ENCODE measurements around the gene ANKRD37.

ANKRD37 gene, protein sequence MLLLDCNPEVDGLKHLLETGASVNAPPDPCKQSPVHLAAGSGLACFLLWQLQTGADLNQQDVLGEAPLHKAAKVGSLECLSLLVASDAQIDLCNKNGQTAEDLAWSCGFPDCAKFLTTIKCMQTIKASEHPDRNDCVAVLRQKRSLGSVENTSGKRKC
- long read RNA-seq, partial matches to known transcripts, result 0 of 4 reads
- long read RNA-seq, other reads (novel, unspliced or antisense), result 3 of 4 reads

DNA sequence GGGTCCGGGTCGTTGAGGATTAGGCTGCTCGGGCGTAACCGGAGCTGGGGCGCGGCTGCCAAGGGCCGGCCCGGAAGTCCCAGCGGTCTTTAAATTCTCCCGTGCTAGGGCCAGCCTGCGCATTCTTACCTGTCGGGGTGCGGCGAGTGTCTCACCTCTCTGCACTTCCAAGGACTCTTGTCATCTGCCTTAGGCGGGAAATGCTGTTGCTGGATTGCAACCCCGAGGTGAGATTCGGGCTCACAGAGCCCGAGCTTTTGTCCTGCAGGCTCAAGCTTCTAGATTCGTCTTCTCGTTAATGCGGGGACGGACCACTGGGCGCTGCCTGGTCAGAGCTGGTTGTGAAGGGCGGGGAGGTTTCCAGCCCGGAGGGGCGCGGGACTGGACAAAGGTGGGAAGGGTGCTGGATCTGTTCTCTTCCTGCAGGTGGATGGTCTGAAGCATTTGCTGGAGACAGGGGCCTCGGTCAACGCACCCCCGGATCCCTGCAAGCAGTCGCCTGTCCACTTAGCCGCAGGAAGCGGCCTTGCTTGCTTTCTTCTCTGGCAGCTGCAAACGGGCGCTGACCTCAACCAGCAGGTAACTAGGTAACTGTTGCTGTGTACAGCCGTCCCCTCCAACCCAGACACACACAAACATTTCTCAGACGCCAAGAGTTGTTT is at the start of gene ANKRD37:
ANKRD37 (plus strand) TSS at position 118 of the 662 bp plus-strand sequence; CDS start at position 201, 83 bp downstream.
- H3K27me3 ChIP-seq (ENCODE audit: insufficient read depth, poor library complexity, severe bottlenecking), result no peaks in the 10 kb centered on the region
- peak within 1 kb of the TSS; percentile 70 for H3K27ac ChIP-seq (replicated peaks)
- DNase-seq (ENCODE audit: low read depth in 1 of 2, low spot score in 1 of 2), result no peak
- peak within 1 kb of the TSS; percentile 87 for H3K4me3 ChIP-seq (replicated peaks; ENCODE audit: insufficient read depth, low read length)
- TF ChIP-seq POLR2AphosphoS5 (IDR thresholded peaks at IDR 0.05; ENCODE audit: low read depth) (no peak), SPI1 (IDR thresholded peaks at IDR 0.05; ENCODE audit: borderline replicate concordance, low read depth) (no peak), GABPA (IDR thresholded peaks at IDR 0.05; ENCODE audit: low read depth) (no peak)
- TF ChIP-seq, protein P1, sequence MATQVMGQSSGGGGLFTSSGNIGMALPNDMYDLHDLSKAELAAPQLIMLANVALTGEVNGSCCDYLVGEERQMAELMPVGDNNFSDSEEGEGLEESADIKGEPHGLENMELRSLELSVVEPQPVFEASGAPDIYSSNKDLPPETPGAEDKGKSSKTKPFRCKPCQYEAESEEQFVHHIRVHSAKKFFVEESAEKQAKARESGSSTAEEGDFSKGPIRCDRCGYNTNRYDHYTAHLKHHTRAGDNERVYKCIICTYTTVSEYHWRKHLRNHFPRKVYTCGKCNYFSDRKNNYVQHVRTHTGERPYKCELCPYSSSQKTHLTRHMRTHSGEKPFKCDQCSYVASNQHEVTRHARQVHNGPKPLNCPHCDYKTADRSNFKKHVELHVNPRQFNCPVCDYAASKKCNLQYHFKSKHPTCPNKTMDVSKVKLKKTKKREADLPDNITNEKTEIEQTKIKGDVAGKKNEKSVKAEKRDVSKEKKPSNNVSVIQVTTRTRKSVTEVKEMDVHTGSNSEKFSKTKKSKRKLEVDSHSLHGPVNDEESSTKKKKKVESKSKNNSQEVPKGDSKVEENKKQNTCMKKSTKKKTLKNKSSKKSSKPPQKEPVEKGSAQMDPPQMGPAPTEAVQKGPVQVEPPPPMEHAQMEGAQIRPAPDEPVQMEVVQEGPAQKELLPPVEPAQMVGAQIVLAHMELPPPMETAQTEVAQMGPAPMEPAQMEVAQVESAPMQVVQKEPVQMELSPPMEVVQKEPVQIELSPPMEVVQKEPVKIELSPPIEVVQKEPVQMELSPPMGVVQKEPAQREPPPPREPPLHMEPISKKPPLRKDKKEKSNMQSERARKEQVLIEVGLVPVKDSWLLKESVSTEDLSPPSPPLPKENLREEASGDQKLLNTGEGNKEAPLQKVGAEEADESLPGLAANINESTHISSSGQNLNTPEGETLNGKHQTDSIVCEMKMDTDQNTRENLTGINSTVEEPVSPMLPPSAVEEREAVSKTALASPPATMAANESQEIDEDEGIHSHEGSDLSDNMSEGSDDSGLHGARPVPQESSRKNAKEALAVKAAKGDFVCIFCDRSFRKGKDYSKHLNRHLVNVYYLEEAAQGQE (IDR thresholded peaks at IDR 0.05; ENCODE audit: insufficient replicate concordance, low read depth), result peak; percentile 41

DNA sequence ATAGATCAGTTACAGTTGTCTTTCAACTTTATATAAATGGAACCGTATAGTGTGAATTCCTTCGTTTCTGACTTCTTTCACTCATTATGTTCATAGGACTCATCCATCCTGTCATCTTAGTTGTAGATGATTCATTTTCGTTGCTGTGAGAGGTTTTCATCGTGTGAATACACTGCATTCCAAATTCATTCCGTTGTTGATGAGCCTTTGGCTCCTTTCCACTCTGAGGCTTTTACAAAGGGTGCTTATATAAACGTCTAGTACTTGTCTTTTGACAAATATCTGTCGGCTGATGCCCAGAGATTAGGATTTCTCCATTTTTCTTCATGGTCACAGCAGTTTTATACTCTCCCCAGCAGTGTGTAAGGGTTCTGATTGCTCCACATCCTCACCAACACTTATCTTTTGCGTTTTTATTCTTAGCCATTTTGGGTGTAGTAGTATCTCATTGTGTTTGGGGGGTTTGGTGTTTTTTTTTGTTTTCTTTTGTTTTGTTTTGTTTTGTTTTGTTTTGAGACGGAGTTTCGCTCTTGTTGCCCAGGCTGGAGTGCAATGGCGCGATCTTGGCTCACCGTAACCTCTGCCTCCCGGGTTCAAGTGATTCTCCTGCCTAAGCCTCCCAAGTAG is 49.6 kb upstream of the ANKRD37 start:
- no peak for DNase-seq (ENCODE audit: low read depth in 1 of 2, low spot score in 1 of 2)
- Histone ChIP-seq H3K4me3 (replicated peaks; ENCODE audit: insufficient read depth, low read length) (no peak overlapping the region), H3K27ac (replicated peaks) (no peak overlapping the region), H3K27me3 (ENCODE audit: insufficient read depth, poor library complexity, severe bottlenecking) (peaks cover 2% of the 10 kb centered on the region)
- TF ChIP-seq SPI1 (IDR thresholded peaks at IDR 0.05; ENCODE audit: borderline replicate concordance, low read depth) (no peak), POLR2AphosphoS5 (IDR thresholded peaks at IDR 0.05; ENCODE audit: low read depth) (no peak), GABPA (IDR thresholded peaks at IDR 0.05; ENCODE audit: low read depth) (no peak)
- TF ChIP-seq, protein P1 (IDR thresholded peaks at IDR 0.05; ENCODE audit: insufficient replicate concordance, low read depth), result no peak
- TF ChIP-seq, protein P2, sequence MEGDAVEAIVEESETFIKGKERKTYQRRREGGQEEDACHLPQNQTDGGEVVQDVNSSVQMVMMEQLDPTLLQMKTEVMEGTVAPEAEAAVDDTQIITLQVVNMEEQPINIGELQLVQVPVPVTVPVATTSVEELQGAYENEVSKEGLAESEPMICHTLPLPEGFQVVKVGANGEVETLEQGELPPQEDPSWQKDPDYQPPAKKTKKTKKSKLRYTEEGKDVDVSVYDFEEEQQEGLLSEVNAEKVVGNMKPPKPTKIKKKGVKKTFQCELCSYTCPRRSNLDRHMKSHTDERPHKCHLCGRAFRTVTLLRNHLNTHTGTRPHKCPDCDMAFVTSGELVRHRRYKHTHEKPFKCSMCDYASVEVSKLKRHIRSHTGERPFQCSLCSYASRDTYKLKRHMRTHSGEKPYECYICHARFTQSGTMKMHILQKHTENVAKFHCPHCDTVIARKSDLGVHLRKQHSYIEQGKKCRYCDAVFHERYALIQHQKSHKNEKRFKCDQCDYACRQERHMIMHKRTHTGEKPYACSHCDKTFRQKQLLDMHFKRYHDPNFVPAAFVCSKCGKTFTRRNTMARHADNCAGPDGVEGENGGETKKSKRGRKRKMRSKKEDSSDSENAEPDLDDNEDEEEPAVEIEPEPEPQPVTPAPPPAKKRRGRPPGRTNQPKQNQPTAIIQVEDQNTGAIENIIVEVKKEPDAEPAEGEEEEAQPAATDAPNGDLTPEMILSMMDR (IDR thresholded peaks at IDR 0.05; ENCODE audit: insufficient read depth, low read length), result no peak

DNA sequence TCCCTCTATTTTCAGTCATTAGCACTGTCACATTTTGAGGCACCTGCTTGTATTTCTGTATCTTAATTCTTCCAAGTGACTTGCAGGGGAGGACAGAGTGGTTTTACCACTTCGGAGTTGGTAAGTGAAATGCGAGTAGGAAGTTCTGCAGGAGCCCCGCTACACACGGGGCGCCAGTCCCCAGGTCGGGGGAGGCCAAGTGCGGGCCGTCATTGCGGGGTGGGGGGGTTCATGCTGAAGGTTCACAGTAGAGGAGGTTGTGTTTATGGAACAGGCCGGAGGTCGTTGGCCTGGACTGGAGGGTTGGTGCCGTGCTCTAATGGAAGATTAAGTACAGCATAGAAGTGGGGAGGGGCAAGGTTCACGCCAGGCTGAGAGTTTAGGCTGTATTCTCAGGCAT is 45.0 kb upstream of the ANKRD37 start:
- TF ChIP-seq, protein P2 (IDR thresholded peaks at IDR 0.05; ENCODE audit: insufficient read depth, low read length), result no peak
- TF ChIP-seq, protein P1 (IDR thresholded peaks at IDR 0.05; ENCODE audit: insufficient replicate concordance, low read depth), result no peak
- TF ChIP-seq GABPA (IDR thresholded peaks at IDR 0.05; ENCODE audit: low read depth) (no peak), POLR2AphosphoS5 (IDR thresholded peaks at IDR 0.05; ENCODE audit: low read depth) (no peak), SPI1 (IDR thresholded peaks at IDR 0.05; ENCODE audit: borderline replicate concordance, low read depth) (no peak)
- Histone ChIP-seq H3K27ac (replicated peaks) (no peak overlapping the region), H3K27me3 (ENCODE audit: insufficient read depth, poor library complexity, severe bottlenecking) (peaks cover under 1% of the 10 kb centered on the region), H3K4me3 (replicated peaks; ENCODE audit: insufficient read depth, low read length) (no peak overlapping the region)
- no peak for DNase-seq (ENCODE audit: low read depth in 1 of 2, low spot score in 1 of 2)
